Panc1 (cell line): Measurements from ENCODE around the gene PMP22.

Source experiments
- CTCF ChIP-seq: fragments of 450-650 bp; IDR thresholded peaks from 2 replicates; pipeline ENCODE4 v1.5.1; 2017; ENCODE audit warnings: mild to moderate bottlenecking
- REST ChIP-seq, 2 experiments: IDR thresholded peaks; 2 replicates each; pipeline ENCODE4 v1.6.1; 2011 to 2012; ENCODE audit warnings: low read depth in 2 of 2, control low read depth in 1 of 2, low read length in 1 of 2, mild to moderate bottlenecking in 1 of 2, moderate library complexity in 1 of 2; ENCODE audit not compliant: insufficient read depth in 1 of 2

GRCh38 chr17:15230866-15231265 lies 34.3 kb downstream of the PMP22 start:
- TF ChIP-seq CTCF (no peak), REST (IDR thresholded peaks at IDR 0.05; ENCODE audit: insufficient read depth in 1 of 2, low read depth in 2 of 2, low read length in 1 of 2) (no peak)
